LNCaP clone FGC (cell line): Measurements from ENCODE around the gene APBB1.

ENCODE experiments used
- DNase-seq: peaks from one replicate; pipeline ENCODE4 v3.0.0-alpha.2; 2011; ENCODE audit warnings: low read depth
- H3K4me3 ChIP-seq: 2 replicates; pipeline ENCODE4 v1.5.1; 2011; ENCODE audit warnings: mild to moderate bottlenecking, low read depth, low read length, control low read depth
- TF ChIP-seq, protein P1 (sequence below): IDR thresholded peaks from 2 replicates; pipeline ENCODE4 v1.5.1; 2012; ENCODE audit warnings: mild to moderate bottlenecking; ENCODE audit not compliant: control insufficient read depth, insufficient read depth; ENCODE audit errors: extremely low read depth

APBB1 gene

DNA sequence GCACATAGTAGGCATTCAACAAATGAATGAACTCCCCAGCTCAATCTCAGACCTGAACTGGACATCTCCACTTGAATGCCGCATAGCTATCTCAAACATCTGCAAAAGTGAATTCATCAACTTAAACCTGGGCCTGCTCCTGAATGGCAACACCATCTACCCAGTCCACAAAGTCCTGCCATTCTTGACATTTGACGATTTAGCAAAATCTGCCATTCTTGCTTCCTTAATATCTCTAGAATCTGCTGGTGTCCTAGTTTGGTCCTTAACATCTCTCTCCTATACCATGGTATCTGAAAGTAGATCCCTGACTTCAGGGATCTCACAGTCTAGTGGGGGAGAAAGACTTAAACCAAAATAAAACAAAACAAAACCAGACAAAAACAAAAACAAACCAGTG is 34.3 kb upstream of the APBB1 start:
- TF ChIP-seq, protein P1, sequence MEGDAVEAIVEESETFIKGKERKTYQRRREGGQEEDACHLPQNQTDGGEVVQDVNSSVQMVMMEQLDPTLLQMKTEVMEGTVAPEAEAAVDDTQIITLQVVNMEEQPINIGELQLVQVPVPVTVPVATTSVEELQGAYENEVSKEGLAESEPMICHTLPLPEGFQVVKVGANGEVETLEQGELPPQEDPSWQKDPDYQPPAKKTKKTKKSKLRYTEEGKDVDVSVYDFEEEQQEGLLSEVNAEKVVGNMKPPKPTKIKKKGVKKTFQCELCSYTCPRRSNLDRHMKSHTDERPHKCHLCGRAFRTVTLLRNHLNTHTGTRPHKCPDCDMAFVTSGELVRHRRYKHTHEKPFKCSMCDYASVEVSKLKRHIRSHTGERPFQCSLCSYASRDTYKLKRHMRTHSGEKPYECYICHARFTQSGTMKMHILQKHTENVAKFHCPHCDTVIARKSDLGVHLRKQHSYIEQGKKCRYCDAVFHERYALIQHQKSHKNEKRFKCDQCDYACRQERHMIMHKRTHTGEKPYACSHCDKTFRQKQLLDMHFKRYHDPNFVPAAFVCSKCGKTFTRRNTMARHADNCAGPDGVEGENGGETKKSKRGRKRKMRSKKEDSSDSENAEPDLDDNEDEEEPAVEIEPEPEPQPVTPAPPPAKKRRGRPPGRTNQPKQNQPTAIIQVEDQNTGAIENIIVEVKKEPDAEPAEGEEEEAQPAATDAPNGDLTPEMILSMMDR, result no peak
- H3K4me3 ChIP-seq, result no peak overlapping the region
- DNase-seq, result no peak

DNA sequence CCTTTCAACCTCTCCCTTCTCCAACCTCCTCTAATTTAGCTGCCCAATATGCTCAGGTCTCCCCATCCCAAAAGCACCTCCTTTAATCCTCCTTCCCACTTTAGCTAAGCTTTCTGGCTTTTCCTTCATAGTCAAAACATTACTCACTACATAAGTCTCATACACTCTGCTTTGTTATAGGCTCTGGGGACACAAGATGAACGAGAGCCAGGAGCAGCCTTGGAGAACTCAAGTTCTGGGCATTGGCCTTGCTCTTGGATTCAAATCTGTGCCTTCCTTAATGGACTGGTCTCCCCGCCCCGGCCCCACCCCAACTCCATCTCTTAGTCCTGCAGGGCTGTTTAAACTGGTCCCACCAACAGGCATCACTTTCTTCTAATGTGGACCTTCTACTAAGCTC is 33.3 kb upstream of the APBB1 start:
- TF ChIP-seq, protein P1, result no peak
- H3K4me3 ChIP-seq, result no peak overlapping the region
- no peak for DNase-seq

DNA sequence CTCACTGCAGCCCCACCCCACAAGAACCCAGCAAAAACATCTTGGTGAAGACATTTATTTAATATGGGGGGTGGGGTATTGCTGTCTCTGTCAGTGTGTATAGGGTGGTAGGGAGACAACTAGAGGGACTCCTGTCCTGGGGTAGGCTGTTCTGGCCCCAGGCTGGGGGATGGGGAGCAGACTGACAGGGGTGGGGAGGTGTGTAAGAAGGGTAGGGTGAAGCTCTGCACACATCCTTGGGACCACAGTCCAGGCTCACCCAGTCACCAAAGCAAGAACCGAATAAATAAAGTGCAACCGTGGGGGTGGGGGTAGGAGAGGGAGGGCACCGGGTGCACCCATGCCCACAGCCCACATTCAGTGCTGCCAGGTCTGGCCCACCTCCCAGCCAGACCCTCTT is 29.7 kb upstream of the APBB1 start:
- H3K4me3 ChIP-seq, result no peak overlapping the region
- DNase-seq, result no peak
- TF ChIP-seq, protein P1, result no peak

DNA sequence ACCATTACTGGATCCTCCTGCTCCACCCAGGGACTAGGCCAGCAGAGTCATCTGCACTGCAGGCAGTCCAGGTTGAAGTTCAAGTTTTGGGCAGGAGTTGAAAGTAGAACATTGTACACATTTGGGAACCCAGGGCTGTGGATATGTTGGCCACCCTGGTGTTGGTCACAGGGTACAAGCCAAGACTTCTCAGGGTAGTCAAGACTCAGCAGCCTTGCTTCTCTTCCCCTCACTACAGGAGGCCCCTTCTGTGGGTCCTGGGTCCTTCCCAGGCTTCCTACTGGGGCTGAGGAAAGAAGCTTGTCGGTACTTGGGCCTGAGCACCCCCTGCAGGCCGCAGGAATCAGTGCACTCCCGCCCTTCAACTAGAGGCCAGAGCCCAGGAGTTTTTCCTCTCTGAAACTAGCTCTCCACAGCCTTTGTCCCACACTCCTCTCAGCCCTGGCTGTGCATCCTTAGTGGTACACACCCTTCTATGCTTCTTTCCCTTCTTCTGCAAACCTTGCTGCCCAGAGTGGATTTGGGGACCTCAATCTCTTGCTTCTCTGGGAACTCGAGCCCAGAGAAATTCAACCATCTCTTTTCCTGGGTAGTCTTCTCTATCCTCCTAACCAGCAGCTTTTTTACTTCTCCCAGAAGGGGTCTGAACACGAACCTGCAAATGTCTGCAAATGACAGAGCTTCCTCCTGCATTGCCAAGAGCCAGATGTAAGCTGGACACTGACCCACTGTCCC is 24.5 kb upstream of the APBB1 start:
- DNase-seq, result no peak
- TF ChIP-seq, protein P1, result peak; percentile 75
- no peak overlapping the region for H3K4me3 ChIP-seq

DNA sequence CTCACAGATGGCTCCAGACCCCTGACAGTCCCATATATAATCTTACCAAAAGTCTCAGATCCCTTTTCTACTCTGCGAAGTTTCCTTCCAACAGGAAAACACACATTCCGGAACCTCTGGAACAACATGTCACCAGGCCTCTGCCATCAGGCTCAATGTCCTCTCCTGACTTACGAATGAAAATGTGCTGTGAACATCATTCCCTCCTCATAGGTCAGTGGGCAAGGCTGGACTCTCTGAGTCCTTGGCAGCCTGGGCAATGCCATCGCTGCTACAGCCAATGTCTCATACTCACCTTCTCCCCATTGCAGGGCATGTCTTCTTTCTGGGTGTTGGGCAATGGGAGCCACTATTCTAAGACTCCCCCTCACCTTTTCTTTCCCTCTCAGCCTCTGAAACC is 23.5 kb upstream of the APBB1 start:
- no peak overlapping the region for H3K4me3 ChIP-seq
- DNase-seq, result no peak
- TF ChIP-seq, protein P1, result no peak

DNA sequence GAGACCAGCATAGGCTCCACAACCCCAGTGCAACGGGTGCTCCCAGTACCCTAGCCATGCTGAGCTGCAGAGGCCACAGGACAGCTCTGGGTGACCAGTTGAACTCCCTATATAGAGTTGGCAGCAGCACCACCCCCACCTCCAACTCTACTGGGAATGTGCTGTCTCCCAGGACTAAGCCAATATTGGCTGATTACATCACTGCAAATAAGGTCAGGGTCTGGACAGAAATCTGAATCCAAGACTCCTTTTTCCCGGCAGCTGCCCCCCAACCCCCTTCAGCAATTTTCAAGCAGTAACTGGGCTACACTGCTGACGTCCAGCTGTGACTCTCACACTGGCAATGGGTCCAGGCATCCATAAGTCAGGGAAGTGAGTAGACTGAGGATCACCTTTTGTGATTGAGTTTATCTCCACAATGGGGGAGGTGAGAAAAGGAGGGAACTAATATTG is 22.0 kb upstream of the APBB1 start, which contains the start of gene HPX:
Gene HPX (minus strand): TSS at position 82 of the 453 bp plus-strand sequence. CDS start 24 bp downstream, at position 58.
- no peak within 1 kb of the TSS for H3K4me3 ChIP-seq
- DNase-seq, result no peak
- TF ChIP-seq, protein P1, result no peak

DNA sequence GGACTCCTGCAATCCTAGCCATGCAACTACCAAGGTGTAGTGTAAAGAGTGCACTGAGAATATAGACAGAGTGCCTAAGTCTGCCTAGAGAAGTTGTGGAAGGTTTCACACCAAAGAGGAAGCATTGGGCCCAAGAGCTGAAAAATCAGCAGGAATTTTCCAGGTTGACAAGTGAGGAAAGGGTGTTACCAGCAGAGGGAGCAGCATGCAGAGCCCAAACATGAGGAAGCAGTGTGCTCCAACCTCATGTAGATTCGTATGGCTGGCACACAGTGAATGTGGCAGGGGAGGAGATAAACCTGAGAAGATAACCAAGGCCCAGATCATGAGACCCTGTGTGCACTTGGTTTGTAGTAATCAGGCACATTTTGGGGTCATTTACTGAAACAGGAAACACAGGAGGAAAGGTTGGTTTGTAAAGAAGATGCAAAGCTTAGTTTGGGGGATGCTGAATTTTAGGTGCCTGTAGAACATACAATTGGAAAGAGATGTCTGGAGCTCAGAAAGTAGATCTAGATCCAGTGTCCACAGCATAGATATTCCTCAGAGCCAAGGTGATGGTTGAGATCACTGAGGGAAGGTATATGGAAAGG is 20.2 kb upstream of the APBB1 start:
- H3K4me3 ChIP-seq, result no peak overlapping the region
- TF ChIP-seq, protein P1, result peak; percentile 79
- peak; percentile 35 for DNase-seq
